ENCODE data around the gene NXNL2. TPM values are rescaled to one million over a fixed set of nuclear protein-coding genes. Genes with fewer than 3 reads are reported as not detected.

The NXNL2 gene
- total and polyA plus RNA-seq, 10 of the 15 experiments (the other 5 are each of a cell fraction or from before 2014, with no cell fraction given), result not detected

DNA sequence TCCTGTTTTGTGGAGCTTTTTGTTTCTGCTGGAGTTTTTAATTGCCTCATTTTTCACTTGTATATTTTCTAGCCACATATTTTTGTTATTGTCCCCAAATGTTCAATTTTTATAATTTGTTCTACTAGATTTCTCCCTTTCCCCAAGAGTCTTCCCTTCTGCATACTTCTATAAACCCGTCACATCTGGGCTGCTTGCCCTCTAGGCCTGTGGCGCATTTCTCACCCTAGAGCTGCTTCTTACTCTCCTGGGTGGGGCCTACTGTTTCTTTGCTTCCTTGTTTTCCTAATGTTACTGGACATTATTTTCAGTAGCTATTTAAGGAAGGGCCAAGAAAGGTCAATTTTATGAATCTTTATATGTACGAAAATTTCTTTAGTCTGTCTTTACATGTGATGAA, 51.5 kb downstream of the NXNL2 start (continued):
- no peak for TF ChIP-seq RBBP5 (conservative IDR thresholded peaks at IDR 0.05)
- TF ChIP-seq, protein P1, sequence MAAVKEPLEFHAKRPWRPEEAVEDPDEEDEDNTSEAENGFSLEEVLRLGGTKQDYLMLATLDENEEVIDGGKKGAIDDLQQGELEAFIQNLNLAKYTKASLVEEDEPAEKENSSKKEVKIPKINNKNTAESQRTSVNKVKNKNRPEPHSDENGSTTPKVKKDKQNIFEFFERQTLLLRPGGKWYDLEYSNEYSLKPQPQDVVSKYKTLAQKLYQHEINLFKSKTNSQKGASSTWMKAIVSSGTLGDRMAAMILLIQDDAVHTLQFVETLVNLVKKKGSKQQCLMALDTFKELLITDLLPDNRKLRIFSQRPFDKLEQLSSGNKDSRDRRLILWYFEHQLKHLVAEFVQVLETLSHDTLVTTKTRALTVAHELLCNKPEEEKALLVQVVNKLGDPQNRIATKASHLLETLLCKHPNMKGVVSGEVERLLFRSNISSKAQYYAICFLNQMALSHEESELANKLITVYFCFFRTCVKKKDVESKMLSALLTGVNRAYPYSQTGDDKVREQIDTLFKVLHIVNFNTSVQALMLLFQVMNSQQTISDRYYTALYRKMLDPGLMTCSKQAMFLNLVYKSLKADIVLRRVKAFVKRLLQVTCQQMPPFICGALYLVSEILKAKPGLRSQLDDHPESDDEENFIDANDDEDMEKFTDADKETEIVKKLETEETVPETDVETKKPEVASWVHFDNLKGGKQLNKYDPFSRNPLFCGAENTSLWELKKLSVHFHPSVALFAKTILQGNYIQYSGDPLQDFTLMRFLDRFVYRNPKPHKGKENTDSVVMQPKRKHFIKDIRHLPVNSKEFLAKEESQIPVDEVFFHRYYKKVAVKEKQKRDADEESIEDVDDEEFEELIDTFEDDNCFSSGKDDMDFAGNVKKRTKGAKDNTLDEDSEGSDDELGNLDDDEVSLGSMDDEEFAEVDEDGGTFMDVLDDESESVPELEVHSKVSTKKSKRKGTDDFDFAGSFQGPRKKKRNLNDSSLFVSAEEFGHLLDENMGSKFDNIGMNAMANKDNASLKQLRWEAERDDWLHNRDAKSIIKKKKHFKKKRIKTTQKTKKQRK (IDR thresholded peaks at IDR 0.05; ENCODE audit: low read depth, low read length), result no peak
- no peak for TF ChIP-seq CREB1 (IDR thresholded peaks at IDR 0.05; ENCODE audit: low read depth)
- TF ChIP-seq SUZ12 (IDR thresholded peaks at IDR 0.05; ENCODE audit: unreplicated experiment), result no peak
- TF ChIP-seq FOS (IDR thresholded peaks at IDR 0.05; ENCODE audit: borderline replicate concordance, extremely low read depth, insufficient read length), result no peak
- no peak for TF ChIP-seq IKZF1 (conservative IDR thresholded peaks at IDR 0.05)
- TF ChIP-seq, protein P2, sequence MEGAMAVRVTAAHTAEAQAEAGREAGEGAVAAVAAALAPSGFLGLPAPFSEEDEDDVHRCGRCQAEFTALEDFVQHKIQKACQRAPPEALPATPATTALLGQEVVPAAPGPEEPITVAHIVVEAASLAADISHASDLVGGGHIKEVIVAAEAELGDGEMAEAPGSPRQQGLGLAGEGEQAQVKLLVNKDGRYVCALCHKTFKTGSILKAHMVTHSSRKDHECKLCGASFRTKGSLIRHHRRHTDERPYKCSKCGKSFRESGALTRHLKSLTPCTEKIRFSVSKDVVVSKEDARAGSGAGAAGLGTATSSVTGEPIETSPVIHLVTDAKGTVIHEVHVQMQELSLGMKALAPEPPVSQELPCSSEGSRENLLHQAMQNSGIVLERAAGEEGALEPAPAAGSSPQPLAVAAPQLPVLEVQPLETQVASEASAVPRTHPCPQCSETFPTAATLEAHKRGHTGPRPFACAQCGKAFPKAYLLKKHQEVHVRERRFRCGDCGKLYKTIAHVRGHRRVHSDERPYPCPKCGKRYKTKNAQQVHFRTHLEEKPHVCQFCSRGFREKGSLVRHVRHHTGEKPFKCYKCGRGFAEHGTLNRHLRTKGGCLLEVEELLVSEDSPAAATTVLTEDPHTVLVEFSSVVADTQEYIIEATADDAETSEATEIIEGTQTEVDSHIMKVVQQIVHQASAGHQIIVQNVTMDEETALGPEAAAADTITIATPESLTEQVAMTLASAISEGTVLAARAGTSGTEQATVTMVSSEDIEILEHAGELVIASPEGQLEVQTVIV (IDR thresholded peaks at IDR 0.05; ENCODE audit: borderline replicate concordance, partially characterized antibody), result no peak
- no peak for TF ChIP-seq JUND (IDR thresholded peaks at IDR 0.05; ENCODE audit: low read depth, low read length)
- TF ChIP-seq CREM (IDR thresholded peaks at IDR 0.05; ENCODE audit: low read depth), result no peak
- TF ChIP-seq, protein P3, sequence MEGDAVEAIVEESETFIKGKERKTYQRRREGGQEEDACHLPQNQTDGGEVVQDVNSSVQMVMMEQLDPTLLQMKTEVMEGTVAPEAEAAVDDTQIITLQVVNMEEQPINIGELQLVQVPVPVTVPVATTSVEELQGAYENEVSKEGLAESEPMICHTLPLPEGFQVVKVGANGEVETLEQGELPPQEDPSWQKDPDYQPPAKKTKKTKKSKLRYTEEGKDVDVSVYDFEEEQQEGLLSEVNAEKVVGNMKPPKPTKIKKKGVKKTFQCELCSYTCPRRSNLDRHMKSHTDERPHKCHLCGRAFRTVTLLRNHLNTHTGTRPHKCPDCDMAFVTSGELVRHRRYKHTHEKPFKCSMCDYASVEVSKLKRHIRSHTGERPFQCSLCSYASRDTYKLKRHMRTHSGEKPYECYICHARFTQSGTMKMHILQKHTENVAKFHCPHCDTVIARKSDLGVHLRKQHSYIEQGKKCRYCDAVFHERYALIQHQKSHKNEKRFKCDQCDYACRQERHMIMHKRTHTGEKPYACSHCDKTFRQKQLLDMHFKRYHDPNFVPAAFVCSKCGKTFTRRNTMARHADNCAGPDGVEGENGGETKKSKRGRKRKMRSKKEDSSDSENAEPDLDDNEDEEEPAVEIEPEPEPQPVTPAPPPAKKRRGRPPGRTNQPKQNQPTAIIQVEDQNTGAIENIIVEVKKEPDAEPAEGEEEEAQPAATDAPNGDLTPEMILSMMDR (IDR thresholded peaks at IDR 0.05 in 2 of 3, conservative IDR thresholded peaks at IDR 0.05 in 1 of 3; ENCODE audit: control insufficient read depth in 2 of 3, extremely low read depth in 1 of 3, insufficient read depth in 1 of 3, low read depth in 3 of 3, low read length in 3 of 3), result no peak
- TF ChIP-seq TCF3 (IDR thresholded peaks at IDR 0.05; ENCODE audit: borderline replicate concordance, insufficient read depth, low read depth, low read length), result no peak
- no peak for TF ChIP-seq JUNB (IDR thresholded peaks at IDR 0.05)
- TF ChIP-seq, protein P4, sequence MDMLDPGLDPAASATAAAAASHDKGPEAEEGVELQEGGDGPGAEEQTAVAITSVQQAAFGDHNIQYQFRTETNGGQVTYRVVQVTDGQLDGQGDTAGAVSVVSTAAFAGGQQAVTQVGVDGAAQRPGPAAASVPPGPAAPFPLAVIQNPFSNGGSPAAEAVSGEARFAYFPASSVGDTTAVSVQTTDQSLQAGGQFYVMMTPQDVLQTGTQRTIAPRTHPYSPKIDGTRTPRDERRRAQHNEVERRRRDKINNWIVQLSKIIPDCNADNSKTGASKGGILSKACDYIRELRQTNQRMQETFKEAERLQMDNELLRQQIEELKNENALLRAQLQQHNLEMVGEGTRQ (IDR thresholded peaks at IDR 0.05; ENCODE audit: borderline replicate concordance, low read depth, low read length), result no peak
